ENCODE data around the gene SLC43A1.

SLC43A1 gene

DNA sequence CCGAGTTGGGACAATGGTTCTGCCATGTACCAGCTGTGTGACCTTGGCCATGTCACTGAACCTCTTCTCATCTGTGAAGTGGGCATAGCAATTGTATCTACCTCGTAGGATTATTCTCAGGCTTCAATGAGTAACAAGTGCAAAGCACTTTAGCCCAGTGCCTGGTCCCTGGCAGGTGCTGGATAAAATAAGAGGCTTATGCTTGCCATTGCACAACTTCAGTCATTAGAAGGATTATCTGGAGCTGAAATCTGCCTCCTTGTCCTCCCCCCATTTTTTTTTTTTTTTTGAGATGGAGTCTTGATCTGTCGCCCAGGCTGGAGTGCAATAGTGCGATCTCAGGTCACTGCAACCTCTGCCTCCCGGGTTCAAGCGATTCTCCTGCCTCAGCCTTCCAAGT is 29.1 kb upstream of the SLC43A1 start:
- no peaks in the 10 kb centered on the region for H3K27me3 ChIP-seq (ENCODE audit: insufficient read depth, low read depth)
- H3K4me1 ChIP-seq (ENCODE audit: low read depth, poor library complexity, severe bottlenecking), result peaks cover 7% of the 10 kb centered on the region

DNA sequence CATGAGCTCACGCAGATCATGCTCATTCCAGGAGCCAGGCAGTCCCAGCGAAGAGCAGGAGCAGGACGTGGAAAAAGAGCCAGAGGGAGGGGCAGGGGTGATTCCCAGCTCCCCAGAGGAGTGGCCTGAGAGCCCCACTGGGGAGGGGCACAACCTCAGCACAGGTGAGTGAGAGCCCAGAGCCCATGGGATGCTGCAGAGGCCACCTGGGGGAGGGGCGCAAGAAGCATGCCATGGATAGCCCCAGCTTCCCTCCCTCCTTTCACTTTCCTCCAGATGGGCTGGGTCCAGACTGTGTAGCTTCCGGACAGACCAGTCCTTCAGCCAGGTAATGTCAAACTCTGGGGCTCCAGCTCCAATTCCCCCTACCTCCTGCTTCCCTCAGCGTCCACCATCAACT is 28.1 kb upstream of the SLC43A1 start:
- no peaks in the 10 kb centered on the region for H3K36me3 ChIP-seq (ENCODE audit: insufficient read depth)
- no peak overlapping the region for H3K9ac ChIP-seq
- H3K79me2 ChIP-seq (ENCODE audit: insufficient read depth, low read depth), result no peaks in the 10 kb centered on the region
- H3K4me1 ChIP-seq (ENCODE audit: low read depth, poor library complexity, severe bottlenecking), result peaks cover 7% of the 10 kb centered on the region
- TF ChIP-seq, protein P1, sequence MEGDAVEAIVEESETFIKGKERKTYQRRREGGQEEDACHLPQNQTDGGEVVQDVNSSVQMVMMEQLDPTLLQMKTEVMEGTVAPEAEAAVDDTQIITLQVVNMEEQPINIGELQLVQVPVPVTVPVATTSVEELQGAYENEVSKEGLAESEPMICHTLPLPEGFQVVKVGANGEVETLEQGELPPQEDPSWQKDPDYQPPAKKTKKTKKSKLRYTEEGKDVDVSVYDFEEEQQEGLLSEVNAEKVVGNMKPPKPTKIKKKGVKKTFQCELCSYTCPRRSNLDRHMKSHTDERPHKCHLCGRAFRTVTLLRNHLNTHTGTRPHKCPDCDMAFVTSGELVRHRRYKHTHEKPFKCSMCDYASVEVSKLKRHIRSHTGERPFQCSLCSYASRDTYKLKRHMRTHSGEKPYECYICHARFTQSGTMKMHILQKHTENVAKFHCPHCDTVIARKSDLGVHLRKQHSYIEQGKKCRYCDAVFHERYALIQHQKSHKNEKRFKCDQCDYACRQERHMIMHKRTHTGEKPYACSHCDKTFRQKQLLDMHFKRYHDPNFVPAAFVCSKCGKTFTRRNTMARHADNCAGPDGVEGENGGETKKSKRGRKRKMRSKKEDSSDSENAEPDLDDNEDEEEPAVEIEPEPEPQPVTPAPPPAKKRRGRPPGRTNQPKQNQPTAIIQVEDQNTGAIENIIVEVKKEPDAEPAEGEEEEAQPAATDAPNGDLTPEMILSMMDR (conservative IDR thresholded peaks at IDR 0.05; ENCODE audit: low read depth, low read length), result no peak
- no peak overlapping the region for H3K4me2 ChIP-seq
- H3K27ac ChIP-seq, result no peak overlapping the region
- no peak overlapping the region for H2AFZ ChIP-seq (ENCODE audit: low read depth)
- no peaks in the 10 kb centered on the region for H3K27me3 ChIP-seq (ENCODE audit: insufficient read depth, low read depth)
- no peak overlapping the region for H3K4me3 ChIP-seq (IDR thresholded peaks at IDR 0.05; ENCODE audit: insufficient read depth, low read depth, low read length)
- no peaks in the 10 kb centered on the region for H4K20me1 ChIP-seq (ENCODE audit: insufficient read depth)

More for the DNA sequence above, 29.1 kb upstream of the SLC43A1 start:
- H3K27ac ChIP-seq, result no peak overlapping the region
- no peak overlapping the region for H2AFZ ChIP-seq (ENCODE audit: low read depth)
- no peaks in the 10 kb centered on the region for H3K36me3 ChIP-seq (ENCODE audit: insufficient read depth)
- no peak overlapping the region for H3K4me2 ChIP-seq
- H3K9ac ChIP-seq, result no peak overlapping the region
- TF ChIP-seq, protein P1 (conservative IDR thresholded peaks at IDR 0.05; ENCODE audit: low read depth, low read length), result no peak
- no peaks in the 10 kb centered on the region for H3K79me2 ChIP-seq (ENCODE audit: insufficient read depth, low read depth)
- H3K4me3 ChIP-seq (IDR thresholded peaks at IDR 0.05; ENCODE audit: insufficient read depth, low read depth, low read length), result no peak overlapping the region
- no peaks in the 10 kb centered on the region for H4K20me1 ChIP-seq (ENCODE audit: insufficient read depth)

DNA sequence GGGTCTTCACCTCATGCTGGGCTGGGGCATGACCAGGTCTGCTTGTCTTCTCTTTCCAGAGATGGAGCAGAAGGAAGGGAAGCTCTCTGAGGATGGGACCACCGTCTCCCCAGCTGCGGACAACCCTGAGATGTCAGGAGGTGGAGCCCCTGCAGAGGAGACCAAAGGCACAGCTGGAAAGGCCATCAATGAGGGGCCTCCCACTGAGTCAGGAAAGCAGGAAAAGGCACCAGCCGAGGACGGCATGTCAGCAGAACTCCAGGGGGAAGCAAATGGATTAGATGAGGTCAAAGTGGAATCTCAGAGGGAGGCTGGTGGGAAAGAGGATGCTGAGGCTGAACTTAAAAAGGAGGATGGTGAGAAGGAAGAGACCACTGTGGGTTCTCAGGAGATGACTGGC is 27.1 kb upstream of the SLC43A1 start:
- no peaks in the 10 kb centered on the region for H3K36me3 ChIP-seq (ENCODE audit: insufficient read depth)
- H3K9ac ChIP-seq, result no peak overlapping the region
- no peaks in the 10 kb centered on the region for H3K27me3 ChIP-seq (ENCODE audit: insufficient read depth, low read depth)
- H3K4me1 ChIP-seq (ENCODE audit: low read depth, poor library complexity, severe bottlenecking), result peaks cover under 1% of the 10 kb centered on the region
- H4K20me1 ChIP-seq (ENCODE audit: insufficient read depth), result no peaks in the 10 kb centered on the region
- H3K4me3 ChIP-seq (IDR thresholded peaks at IDR 0.05; ENCODE audit: insufficient read depth, low read depth, low read length), result no peak overlapping the region
- no peaks in the 10 kb centered on the region for H3K79me2 ChIP-seq (ENCODE audit: insufficient read depth, low read depth)
- H2AFZ ChIP-seq (ENCODE audit: low read depth), result no peak overlapping the region
- no peak overlapping the region for H3K4me2 ChIP-seq
- no peak overlapping the region for H3K27ac ChIP-seq
- TF ChIP-seq, protein P1 (conservative IDR thresholded peaks at IDR 0.05; ENCODE audit: low read depth, low read length), result no peak

GRCh38 chr11:57541169-57541568 is 25.7 kb upstream of the SLC43A1 start:
- no peaks in the 10 kb centered on the region for H3K36me3 ChIP-seq (ENCODE audit: insufficient read depth)
- H3K79me2 ChIP-seq (ENCODE audit: insufficient read depth, low read depth), result no peaks in the 10 kb centered on the region
- H3K4me1 ChIP-seq (ENCODE audit: low read depth, poor library complexity, severe bottlenecking), result no peaks in the 10 kb centered on the region
- TF ChIP-seq, protein P1 (conservative IDR thresholded peaks at IDR 0.05; ENCODE audit: low read depth, low read length), result no peak
- no peak overlapping the region for H2AFZ ChIP-seq (ENCODE audit: low read depth)
- no peak overlapping the region for H3K4me2 ChIP-seq
- H3K9ac ChIP-seq, result no peak overlapping the region
- no peak overlapping the region for H3K27ac ChIP-seq
- H3K4me3 ChIP-seq (IDR thresholded peaks at IDR 0.05; ENCODE audit: insufficient read depth, low read depth, low read length), result no peak overlapping the region
- no peaks in the 10 kb centered on the region for H4K20me1 ChIP-seq (ENCODE audit: insufficient read depth)
- no peaks in the 10 kb centered on the region for H3K27me3 ChIP-seq (ENCODE audit: insufficient read depth, low read depth)
